Measurements from ENCODE around the gene DNHD1.

DNHD1 gene

GRCh38 chr11:6530848-6531247 lies 33.8 kb downstream of the DNHD1 start:
- no peak overlapping the region for H3K4me3 ChIP-seq
- DNase-seq (ENCODE audit: low spot score): no peak
- TF ChIP-seq CTCF (IDR thresholded peaks at IDR 0.05): no peak
- H3K27ac ChIP-seq: no peak overlapping the region

- Histone ChIP-seq H3K27ac (no peak overlapping the region), H3K4me3 (no peak overlapping the region)
- no peak for DNase-seq (ENCODE audit: low spot score)
- TF ChIP-seq CTCF (IDR thresholded peaks at IDR 0.05): peak; percentile 54
These were observed 34.2 kb downstream of the DNHD1 start for GRCh38 chr11:6531267-6531752.

GRCh38 chr11:6538456-6538855 lies 41.4 kb downstream of the DNHD1 start:
- no peak for DNase-seq (ENCODE audit: low spot score)
- H3K4me3 ChIP-seq: no peak overlapping the region
- TF ChIP-seq CTCF (IDR thresholded peaks at IDR 0.05): no peak
- H3K27ac ChIP-seq: no peak overlapping the region

- H3K27ac ChIP-seq: no peak overlapping the region
- no peak overlapping the region for H3K4me3 ChIP-seq
- no peak for TF ChIP-seq CTCF (IDR thresholded peaks at IDR 0.05)
- no peak for DNase-seq (ENCODE audit: low spot score)
These were observed 41.9 kb downstream of the DNHD1 start for GRCh38 chr11:6538945-6539344.

GRCh38 chr11:6539748-6540268 lies 42.7 kb downstream of the DNHD1 start:
- H3K27ac ChIP-seq: no peak overlapping the region
- H3K4me3 ChIP-seq: no peak overlapping the region
- no peak for TF ChIP-seq CTCF (IDR thresholded peaks at IDR 0.05)
- no peak for DNase-seq (ENCODE audit: low spot score)

GRCh38 chr11:6541356-6541755 lies 44.3 kb downstream of the DNHD1 start:
- TF ChIP-seq CTCF (IDR thresholded peaks at IDR 0.05): no peak
- DNase-seq (ENCODE audit: low spot score): no peak
- no peak overlapping the region for H3K4me3 ChIP-seq
- H3K27ac ChIP-seq: no peak overlapping the region

GRCh38 chr11:6542727-6543126 lies 45.6 kb downstream of the DNHD1 start:
- Histone ChIP-seq H3K27ac (no peak overlapping the region), H3K4me3 (no peak overlapping the region)
- TF ChIP-seq CTCF (IDR thresholded peaks at IDR 0.05): no peak
- DNase-seq (ENCODE audit: low spot score): no peak

All from coronary artery (tissue), 2 donors.